Smooth muscle cell (in vitro differentiated cells): ENCODE results near the gene SIAE. TPM values are rescaled to one million over a fixed set of nuclear protein-coding genes. Genes with fewer than 3 reads are reported as not detected.

ENCODE experiments used
- DNase-seq: peaks from one replicate; lab custom pipeline; 2025; ENCODE audit not compliant: unreplicated experiment; lab: John Stamatoyannopoulos, UW
- H2AFZ ChIP-seq: fragments of 200-600 bp; sonication (generic); 2 replicates; pipeline ENCODE4 v1.6.0; 2016; ENCODE audit warnings: antibody characterized with exemption, low read depth, mild to moderate bottlenecking
- H3F3A ChIP-seq: fragments of 200-600 bp; sonication (generic); 2 replicates; pipeline ENCODE4 v1.6.0; 2017; ENCODE audit warnings: antibody characterized with exemption, low read depth
- H3K27ac ChIP-seq: fragments of 200-600 bp; sonication (generic); 2 replicates; pipeline ENCODE4 v1.5.1; 2016; ENCODE audit warnings: low read depth, mild to moderate bottlenecking
- H3K27me3 ChIP-seq: fragments of 200-600 bp; sonication (generic); 2 replicates; pipeline ENCODE4 v1.6.1; 2016; ENCODE audit warnings: low read depth, mild to moderate bottlenecking
- H3K36me3 ChIP-seq: fragments of 200-600 bp; sonication (generic); 2 replicates; pipeline ENCODE4 v1.5.1; 2016; ENCODE audit warnings: low read depth
- H3K4me1 ChIP-seq: fragments of 200-600 bp; sonication (generic); 2 replicates; pipeline ENCODE4 v1.5.1; 2016; ENCODE audit warnings: low read depth
- H3K4me2 ChIP-seq: fragments of 200-600 bp; sonication (generic); 2 replicates; pipeline ENCODE4 v1.6.0; 2016; ENCODE audit warnings: mild to moderate bottlenecking
- H3K4me3 ChIP-seq: fragments of 200-600 bp; sonication (generic); 2 replicates; pipeline ENCODE4 v1.5.1; 2016; ENCODE audit warnings: mild to moderate bottlenecking
- H3K79me2 ChIP-seq: fragments of 200-600 bp; sonication (generic); 2 replicates; pipeline ENCODE4 v1.6.0; 2016; ENCODE audit warnings: low read depth, mild to moderate bottlenecking
- H3K9ac ChIP-seq: fragments of 200-600 bp; sonication (generic); 2 replicates; pipeline ENCODE4 v1.6.0; 2016; ENCODE audit warnings: low read depth
- H3K9me3 ChIP-seq: fragments of 200-600 bp; sonication (generic); replicated peaks from 2 replicates; pipeline ENCODE4 v1.5.1; 2016; ENCODE audit warnings: low read depth
- H4K20me1 ChIP-seq: fragments of 200-600 bp; sonication (generic); 2 replicates; pipeline ENCODE4 v1.6.0; 2016; ENCODE audit warnings: low read depth
- WGBS: methylation state at CpG from one replicate; pipeline ENCODE4 v1.1.7; 2016; ENCODE audit warnings: low lambda C conversion rate; 5-methylcytosine and 5-hydroxymethylcytosine counted together
- polyA plus RNA-seq: library from polyadenylated mRNA; unstranded; fragments of >200 nt; fragmentation: Nextera tagmentation; extraction: Ambion mirVana; gene quantifications from 2 replicates; pipeline ENCODE4 v1.2.1, GENCODE V29; 2016
- total RNA-seq: library from RNA; depleted of rRNA; stranded (reverse); fragments of >200 nt; gene quantifications from 2 replicates; pipeline ENCODE4 v1.2.3, GENCODE V29; 2014
- TF ChIP-seq, protein P1 (sequence below): fragments of 200-600 bp; sonication (generic); IDR thresholded peaks from 2 replicates; pipeline ENCODE4 v1.5.1; 2017; ENCODE audit warnings: borderline replicate concordance, mild to moderate bottlenecking, antibody characterized with exemption; ENCODE audit not compliant: insufficient read depth, poor library complexity, severe bottlenecking

SIAE gene
- total and polyA plus RNA-seq, 2 experiments from 2014 or later, result 11.5 to 12.5 TPM

DNA sequence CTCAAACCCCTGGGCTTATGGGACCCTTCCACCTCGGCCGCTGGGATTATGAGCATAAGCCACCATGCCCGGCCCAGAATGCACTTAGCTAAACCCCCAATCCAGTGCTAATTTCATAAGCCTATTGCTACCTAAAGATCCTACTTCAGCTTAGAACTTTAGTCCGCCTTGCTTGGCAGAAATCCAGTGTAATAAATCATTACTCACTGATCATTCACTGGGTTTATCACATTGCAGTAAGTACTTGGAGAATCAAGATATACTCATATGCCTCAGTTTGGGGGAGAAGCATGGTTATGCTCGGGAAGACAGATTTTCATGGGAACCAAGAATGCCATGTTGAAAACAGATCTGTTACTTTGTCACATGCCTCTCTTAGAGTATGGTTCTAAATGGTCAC, 54.7 kb downstream of the SIAE start:
- peaks cover 6% of the 10 kb centered on the region for H4K20me1 ChIP-seq
- no peaks in the 10 kb centered on the region for H3K36me3 ChIP-seq
- TF ChIP-seq, protein P1, sequence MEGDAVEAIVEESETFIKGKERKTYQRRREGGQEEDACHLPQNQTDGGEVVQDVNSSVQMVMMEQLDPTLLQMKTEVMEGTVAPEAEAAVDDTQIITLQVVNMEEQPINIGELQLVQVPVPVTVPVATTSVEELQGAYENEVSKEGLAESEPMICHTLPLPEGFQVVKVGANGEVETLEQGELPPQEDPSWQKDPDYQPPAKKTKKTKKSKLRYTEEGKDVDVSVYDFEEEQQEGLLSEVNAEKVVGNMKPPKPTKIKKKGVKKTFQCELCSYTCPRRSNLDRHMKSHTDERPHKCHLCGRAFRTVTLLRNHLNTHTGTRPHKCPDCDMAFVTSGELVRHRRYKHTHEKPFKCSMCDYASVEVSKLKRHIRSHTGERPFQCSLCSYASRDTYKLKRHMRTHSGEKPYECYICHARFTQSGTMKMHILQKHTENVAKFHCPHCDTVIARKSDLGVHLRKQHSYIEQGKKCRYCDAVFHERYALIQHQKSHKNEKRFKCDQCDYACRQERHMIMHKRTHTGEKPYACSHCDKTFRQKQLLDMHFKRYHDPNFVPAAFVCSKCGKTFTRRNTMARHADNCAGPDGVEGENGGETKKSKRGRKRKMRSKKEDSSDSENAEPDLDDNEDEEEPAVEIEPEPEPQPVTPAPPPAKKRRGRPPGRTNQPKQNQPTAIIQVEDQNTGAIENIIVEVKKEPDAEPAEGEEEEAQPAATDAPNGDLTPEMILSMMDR, result no peak
- no peak overlapping the region for H3K9ac ChIP-seq
- no peak overlapping the region for H3K4me3 ChIP-seq
- H3K79me2 ChIP-seq, result peaks cover 8% of the 10 kb centered on the region
- no peaks in the 10 kb centered on the region for H3K9me3 ChIP-seq
- peaks cover 6% of the 10 kb centered on the region for H3K4me1 ChIP-seq
- no peaks in the 10 kb centered on the region for H3F3A ChIP-seq
- H3K27me3 ChIP-seq, result peaks cover 12% of the 10 kb centered on the region
- no peak overlapping the region for H3K4me2 ChIP-seq
- DNase-seq, result no peak
- no peak overlapping the region for H2AFZ ChIP-seq
- 86% methylated on average over 5 of the region's 5 CpGs for WGBS
- H3K27ac ChIP-seq, result no peak overlapping the region

DNA sequence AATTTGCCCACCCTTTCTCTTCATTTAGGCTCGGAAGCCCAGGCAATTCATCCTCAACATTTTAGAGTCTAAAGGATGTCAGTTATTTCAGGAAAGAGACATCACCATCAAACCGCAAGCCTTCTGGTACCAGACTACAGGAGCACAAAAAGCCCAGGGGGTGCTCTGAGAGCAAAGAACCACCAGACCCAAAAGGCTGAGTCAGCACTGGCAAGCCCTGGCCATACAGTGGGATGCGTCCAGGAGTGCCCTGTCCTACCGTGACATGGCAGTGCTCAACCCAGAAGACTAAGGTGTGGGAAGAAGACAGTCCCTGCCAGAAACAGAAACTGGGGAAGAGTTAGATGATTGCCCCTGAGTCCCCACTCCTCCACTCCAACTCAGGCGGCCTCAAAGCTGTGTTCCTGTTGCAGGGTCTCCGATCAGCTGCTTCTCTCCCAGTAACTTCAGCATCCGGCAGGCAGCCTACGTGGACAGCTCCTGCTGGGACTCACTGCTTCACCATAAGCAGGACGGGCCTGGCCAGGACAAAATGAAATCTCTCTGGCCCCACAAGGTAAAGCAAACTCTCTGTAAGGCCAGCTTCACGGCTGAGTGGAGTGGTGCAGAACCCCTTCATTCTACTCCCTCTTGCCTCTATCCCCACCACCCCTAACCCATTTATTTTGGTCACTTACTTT, 60.8 kb downstream of the SIAE start:
- Histone ChIP-seq H3K79me2 (no peaks in the 10 kb centered on the region), H3F3A (no peaks in the 10 kb centered on the region), H3K9ac (no peak overlapping the region), H3K4me1 (no peaks in the 10 kb centered on the region), H2AFZ (no peak overlapping the region), H3K4me3 (no peak overlapping the region), H3K36me3 (no peaks in the 10 kb centered on the region), H4K20me1 (no peaks in the 10 kb centered on the region), H3K27me3 (no peaks in the 10 kb centered on the region), H3K4me2 (no peak overlapping the region), H3K27ac (no peak overlapping the region), H3K9me3 (no peaks in the 10 kb centered on the region)
- no peak for DNase-seq
- TF ChIP-seq, protein P1, result no peak
- WGBS, result 77% methylated on average over 10 of the region's 10 CpGs

DNA sequence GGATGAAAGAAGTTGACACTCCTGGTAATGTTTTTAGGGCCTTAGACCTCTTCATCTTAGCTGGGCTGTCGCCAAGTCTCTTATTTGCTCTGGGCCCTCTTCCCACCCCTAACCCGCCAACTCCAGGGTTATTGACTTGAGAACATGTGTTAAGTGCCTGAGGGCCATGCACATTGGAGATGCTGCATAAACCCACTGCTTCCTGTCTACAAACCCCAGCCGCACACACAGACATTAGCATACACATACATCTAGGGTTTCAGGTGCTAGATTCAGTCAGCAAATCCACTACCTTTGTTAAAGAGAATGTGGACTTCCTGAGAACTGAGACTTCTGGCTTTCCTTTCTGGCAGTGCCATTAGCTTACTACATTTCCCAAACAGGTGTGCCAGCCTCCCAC, 61.5 kb downstream of the SIAE start:
- H3K4me2 ChIP-seq, result no peak overlapping the region
- no peaks in the 10 kb centered on the region for H3F3A ChIP-seq
- no peak overlapping the region for H3K9ac ChIP-seq
- no peaks in the 10 kb centered on the region for H4K20me1 ChIP-seq
- no peak overlapping the region for H3K4me3 ChIP-seq
- H3K79me2 ChIP-seq, result no peaks in the 10 kb centered on the region
- no peak for DNase-seq
- H3K27ac ChIP-seq, result no peak overlapping the region
- H3K27me3 ChIP-seq, result no peaks in the 10 kb centered on the region
- WGBS, result 89% methylated on average over 3 of the region's 3 CpGs
- no peaks in the 10 kb centered on the region for H3K36me3 ChIP-seq
- H3K9me3 ChIP-seq, result no peaks in the 10 kb centered on the region
- H3K4me1 ChIP-seq, result no peaks in the 10 kb centered on the region
- no peak overlapping the region for H2AFZ ChIP-seq
- TF ChIP-seq, protein P1, result no peak

DNA sequence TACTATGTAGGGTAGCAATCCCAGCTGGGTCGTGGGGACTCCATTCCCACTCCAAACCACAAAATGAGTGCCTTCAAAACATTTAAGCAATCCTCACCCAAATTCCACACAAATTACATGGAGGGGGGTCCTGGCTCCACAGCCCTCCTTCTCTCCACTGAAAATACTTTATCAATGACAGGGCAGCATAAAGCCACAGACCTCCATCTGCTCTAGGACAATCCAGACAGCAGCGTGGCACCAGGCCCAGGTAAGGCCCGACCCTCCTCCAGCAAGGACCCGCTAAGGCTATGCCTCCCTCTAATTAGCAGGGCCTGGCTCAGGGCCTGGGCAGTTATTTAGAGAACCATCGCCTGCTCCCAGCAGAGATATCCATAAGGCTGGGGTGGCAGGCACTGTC, 62.5 kb downstream of the SIAE start, which contains the start of gene PANX3:
TSS of gene PANX3 (plus strand) at position 365 of the 400 bp plus-strand sequence. CDS start 129 bp downstream, outside the sequence.
- no peaks in the 10 kb centered on the region for H3K79me2 ChIP-seq
- no peak for DNase-seq
- 83% methylated on average over 5 of the region's 5 CpGs for WGBS
- H4K20me1 ChIP-seq, result no peaks in the 10 kb centered on the region
- H3K9me3 ChIP-seq, result no peaks in the 10 kb centered on the region
- no peak within 1 kb of the TSS for H3K4me2 ChIP-seq
- TF ChIP-seq, protein P1, result no peak
- H3K4me3 ChIP-seq, result no peak within 1 kb of the TSS
- no peaks in the 10 kb centered on the region for H3K27me3 ChIP-seq
- no peaks in the 10 kb centered on the region for H3K4me1 ChIP-seq
- H2AFZ ChIP-seq, result no peak within 1 kb of the TSS
- H3K9ac ChIP-seq, result no peak within 1 kb of the TSS
- no peak within 1 kb of the TSS for H3K27ac ChIP-seq
- no peaks in the 10 kb centered on the region for H3K36me3 ChIP-seq
- no peaks in the 10 kb centered on the region for H3F3A ChIP-seq
